ENCODE data around the gene POLR2H. TPM values are rescaled to one million over a fixed set of nuclear protein-coding genes. Genes with fewer than 3 reads are reported as not detected.

Gene POLR2H
- 35.3 TPM for total RNA-seq

GRCh38 chr3:184361532-184361931, at the start of gene POLR2H, which contains the start of gene CLCN2:
Gene POLR2H, plus strand, starts transcription at chr3:184361710. Its CDS starts 1,783 bp downstream, at chr3:184363493.
Gene CLCN2, minus strand, starts transcription at chr3:184361605. Its CDS starts 126 bp downstream, at chr3:184361479.

GRCh38 chr3:184314363-184314699, 47.2 kb upstream of the POLR2H start, which contains the start of gene EIF4G1:
Gene EIF4G1, plus strand, starts transcription at chr3:184314606. Its CDS starts 1,191 bp downstream, at chr3:184315797.

GRCh38 chr3:184337399-184337714, 24.2 kb upstream of the POLR2H start, which contains the start of gene FAM131A:
Gene FAM131A, plus strand, starts transcription at chr3:184337600. Its CDS starts 31 bp downstream, at chr3:184337631.

GRCh38 chr3:184377882-184378445, 16.5 kb downstream of the POLR2H start, which contains the start of gene THPO:
Gene THPO, minus strand, starts transcription at chr3:184378207. Its CDS starts 1,948 bp downstream, at chr3:184376259.

GRCh38 chr3:184379358-184380184, 18.1 kb downstream of the POLR2H start, which contains the start of gene CHRD:
Gene CHRD, plus strand, starts transcription at chr3:184380054. Its CDS starts 265 bp downstream, at chr3:184380319.

Small RNAs within 50 kb of the gene (small RNA-seq; reads per million reads assigned to genes)
- 315 reads per million, percentile 98 among the genes with 10 or more reads in this experiment for gene SNORD66

Other genes starting within 250 kb of the POLR2H start
- gene EIF2B5, start 226.4 kb upstream of the POLR2H start, total RNA-seq = 40.1 TPM
- 39.4 TPM for gene DVL3, start 206.3 kb upstream of the POLR2H start, total RNA-seq
- 388 TPM for gene AP2M1, start 186.9 kb upstream of the POLR2H start, total RNA-seq
- gene ABCF3, start 175.5 kb upstream of the POLR2H start, total RNA-seq = 72.2 TPM
- 3.9 TPM for gene VWA5B2, start 132.1 kb upstream of the POLR2H start, total RNA-seq
- 15.2 TPM for gene ALG3, start 112.7 kb upstream of the POLR2H start, total RNA-seq
- 0.92 TPM for gene EEF1AKMT4, start 112.0 kb upstream of the POLR2H start, total RNA-seq
- gene CAMK2N2, start 100.2 kb upstream of the POLR2H start, total RNA-seq = 15.0 TPM
- 18.7 TPM for gene ECE2, start 85.7 kb upstream of the POLR2H start, total RNA-seq
- gene PSMD2, start 62.5 kb upstream of the POLR2H start, total RNA-seq = 291 TPM
- 119 TPM for gene EIF4G1, start 47.1 kb upstream of the POLR2H start, total RNA-seq
- gene FAM131A, start 24.1 kb upstream of the POLR2H start, total RNA-seq = 62.5 TPM
- 12.2 TPM for gene CLCN2, start 105 bp upstream of the POLR2H start, total RNA-seq
- gene THPO, start 16.5 kb downstream of the POLR2H start, total RNA-seq = not detected
- gene CHRD, start 18.3 kb downstream of the POLR2H start, total RNA-seq = 6.0 TPM
- 20.5 TPM for gene EPHB3, start 200.1 kb downstream of the POLR2H start, total RNA-seq